GM12872 (cell line): ENCODE data around the gene BTLA.

Experiments used
- TF ChIP-seq, protein P1 (sequence below): IDR thresholded peaks from 3 replicates; pipeline ENCODE4 v1.5.1; 2011; ENCODE audit warnings: low read depth, mild to moderate bottlenecking, low read length, moderate library complexity; ENCODE audit not compliant: insufficient read depth

Gene BTLA

DNA sequence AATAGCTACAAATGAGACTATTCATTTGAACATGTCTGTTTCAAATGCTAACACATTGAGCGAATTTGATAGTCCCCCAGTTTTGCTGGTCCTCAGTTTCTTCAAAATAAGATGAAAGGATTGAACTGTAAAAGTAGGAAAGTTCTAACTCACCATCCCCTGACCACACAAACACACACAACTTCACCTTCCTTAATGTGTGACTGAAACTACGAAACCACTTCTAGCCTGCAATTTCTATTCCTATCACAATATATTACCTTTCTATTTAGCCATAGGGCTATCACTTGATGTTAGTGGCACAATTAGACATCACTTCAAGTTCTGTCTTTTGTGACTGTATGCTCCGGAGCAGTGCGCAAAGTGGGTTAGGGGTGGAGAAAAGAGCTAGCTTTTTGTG is 14.9 kb downstream of the BTLA start:
- TF ChIP-seq, protein P1, sequence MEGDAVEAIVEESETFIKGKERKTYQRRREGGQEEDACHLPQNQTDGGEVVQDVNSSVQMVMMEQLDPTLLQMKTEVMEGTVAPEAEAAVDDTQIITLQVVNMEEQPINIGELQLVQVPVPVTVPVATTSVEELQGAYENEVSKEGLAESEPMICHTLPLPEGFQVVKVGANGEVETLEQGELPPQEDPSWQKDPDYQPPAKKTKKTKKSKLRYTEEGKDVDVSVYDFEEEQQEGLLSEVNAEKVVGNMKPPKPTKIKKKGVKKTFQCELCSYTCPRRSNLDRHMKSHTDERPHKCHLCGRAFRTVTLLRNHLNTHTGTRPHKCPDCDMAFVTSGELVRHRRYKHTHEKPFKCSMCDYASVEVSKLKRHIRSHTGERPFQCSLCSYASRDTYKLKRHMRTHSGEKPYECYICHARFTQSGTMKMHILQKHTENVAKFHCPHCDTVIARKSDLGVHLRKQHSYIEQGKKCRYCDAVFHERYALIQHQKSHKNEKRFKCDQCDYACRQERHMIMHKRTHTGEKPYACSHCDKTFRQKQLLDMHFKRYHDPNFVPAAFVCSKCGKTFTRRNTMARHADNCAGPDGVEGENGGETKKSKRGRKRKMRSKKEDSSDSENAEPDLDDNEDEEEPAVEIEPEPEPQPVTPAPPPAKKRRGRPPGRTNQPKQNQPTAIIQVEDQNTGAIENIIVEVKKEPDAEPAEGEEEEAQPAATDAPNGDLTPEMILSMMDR: no peak

DNA sequence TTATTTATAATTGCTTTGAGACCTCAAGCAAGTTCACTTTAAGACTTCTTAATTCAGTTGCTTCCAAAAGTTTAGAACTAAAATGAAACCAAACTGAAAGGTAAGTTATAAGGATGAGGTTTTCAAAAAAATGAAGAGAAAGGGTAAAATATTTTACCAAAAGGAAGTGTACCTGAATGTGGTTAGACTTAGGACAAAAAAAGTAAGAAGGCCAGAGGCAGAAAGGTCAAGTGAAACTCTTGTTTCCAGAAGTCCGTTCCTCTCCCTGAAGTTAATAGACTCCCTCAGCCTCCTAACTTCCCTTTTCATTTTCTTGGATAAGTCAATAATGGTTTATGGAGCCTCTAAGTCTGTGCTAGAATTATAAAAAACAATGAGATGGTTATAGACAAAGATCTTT is 16.6 kb downstream of the BTLA start:
- TF ChIP-seq, protein P1: no peak

DNA sequence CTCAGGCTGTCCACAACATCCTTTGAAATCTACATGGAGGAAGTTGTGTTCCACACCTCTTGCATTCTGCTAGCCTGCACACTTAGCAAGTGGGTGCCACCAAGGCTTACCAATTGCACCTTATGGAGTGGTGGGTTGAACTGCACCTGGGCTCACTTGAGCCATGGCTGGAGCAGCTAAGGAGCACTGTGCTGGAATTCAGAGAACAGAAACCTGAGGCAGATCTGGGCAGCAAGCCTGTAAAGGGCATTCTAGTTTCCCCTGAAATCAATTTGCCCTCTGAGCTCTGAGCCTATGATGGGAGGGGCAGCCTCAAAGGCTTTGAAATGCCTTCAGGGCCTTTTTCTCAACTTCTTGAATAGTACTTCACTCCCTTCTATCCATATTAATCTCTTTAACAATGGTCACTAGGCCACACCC is 18.0 kb downstream of the BTLA start:
- TF ChIP-seq, protein P1: no peak

DNA sequence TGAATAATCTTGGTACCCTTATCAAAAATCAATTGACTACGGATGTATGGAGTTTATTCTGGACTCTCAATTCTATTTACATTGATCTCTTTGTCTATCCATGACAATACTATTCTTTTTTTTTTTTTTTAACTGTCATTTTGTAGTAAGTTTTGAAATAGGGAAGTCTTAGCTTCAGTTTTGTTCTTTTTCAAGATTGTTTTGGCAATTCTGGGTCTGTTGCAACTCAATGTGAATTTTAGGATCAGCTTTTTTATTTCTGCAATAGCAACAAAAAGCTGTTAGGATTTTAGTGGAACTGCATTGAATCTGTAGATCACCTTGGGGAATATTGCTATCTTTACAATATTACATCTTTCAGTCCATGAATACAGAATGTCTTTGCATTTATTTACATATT is 21.4 kb downstream of the BTLA start:
- TF ChIP-seq, protein P1: no peak

DNA sequence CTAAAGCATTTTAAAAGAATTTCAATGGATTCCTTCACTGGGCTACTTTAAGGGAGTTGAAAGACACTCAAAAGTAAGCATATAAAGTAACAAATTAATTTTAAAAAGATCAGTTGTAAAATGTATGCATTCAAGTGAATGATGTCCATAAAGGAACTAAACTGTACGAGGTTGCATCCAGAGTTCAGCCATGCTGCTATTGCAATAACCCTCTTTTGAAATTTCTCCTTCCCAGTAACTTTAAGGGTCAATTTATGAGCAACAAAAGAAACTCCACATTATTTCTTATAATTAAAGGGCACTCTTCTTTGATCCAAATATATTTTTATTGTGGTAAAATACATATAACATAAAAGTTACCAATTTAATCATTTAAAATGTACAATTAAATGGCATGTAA is 22.9 kb downstream of the BTLA start:
- TF ChIP-seq, protein P1: no peak

DNA sequence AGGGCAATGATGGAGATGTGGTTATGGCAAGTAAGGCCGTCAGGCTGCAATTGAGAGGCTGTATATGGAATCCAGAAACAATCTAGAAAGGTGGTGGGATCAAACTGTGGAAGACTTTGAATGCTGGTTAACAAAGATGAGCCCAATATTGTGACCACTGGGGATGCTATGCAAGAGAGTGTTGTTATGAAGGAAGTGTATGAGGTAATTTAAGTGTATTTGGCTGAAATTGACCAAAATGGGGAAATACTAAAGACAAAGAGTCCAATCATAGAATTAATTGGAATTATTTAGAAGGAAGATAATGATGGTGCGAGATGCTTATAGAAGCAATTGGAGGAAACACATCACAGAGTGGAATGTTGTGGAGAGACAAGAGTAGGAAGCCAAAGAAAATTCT is 24.5 kb downstream of the BTLA start:
- TF ChIP-seq, protein P1: no peak

DNA sequence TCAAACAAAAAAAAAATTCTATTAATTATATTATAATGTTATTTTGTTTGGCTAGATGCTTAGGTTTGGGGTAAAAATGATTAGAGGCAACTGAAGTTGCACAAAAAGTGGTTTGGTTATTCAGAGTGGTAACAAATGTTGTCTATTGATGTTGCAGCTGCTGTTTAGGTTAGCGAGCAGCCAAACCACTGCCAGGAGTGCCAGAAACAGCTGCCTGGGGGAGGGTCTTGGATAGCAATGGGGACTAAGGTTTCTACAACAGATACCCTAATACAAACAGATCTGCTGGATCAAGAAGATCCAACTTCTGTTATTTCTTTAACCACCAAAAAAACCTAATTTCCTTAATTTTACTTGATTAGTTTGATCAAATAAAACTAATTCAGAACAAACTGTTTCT is 26.6 kb downstream of the BTLA start:
- TF ChIP-seq, protein P1: no peak
